GM12878 (cell line): Measurements from ENCODE around the gene LENG1. TPM values are rescaled to one million over a fixed set of nuclear protein-coding genes. Genes with fewer than 3 reads are reported as not detected.

ENCODE experiments used
- BACH1 ChIP-seq: fragments of 450-650 bp; IDR thresholded peaks from 2 replicates; pipeline ENCODE4 v1.6.1; 2017; ENCODE audit warnings: mild to moderate bottlenecking, borderline replicate concordance
- BHLHE40 ChIP-seq, 2 experiments: fragments of 450-650 bp in 1 of 2; IDR thresholded peaks; 2 replicates each; pipeline ENCODE4 v1.6.1; 2011 to 2017; ENCODE audit warnings: low read depth in 2 of 2, borderline replicate concordance in 1 of 2, improper control_type of control experiment in 1 of 2, low read length in 1 of 2, mild to moderate bottlenecking in 1 of 2
- CHD1 ChIP-seq: IDR thresholded peaks from 2 replicates; pipeline ENCODE4 v1.6.1; 2012; ENCODE audit warnings: low read depth, low read length, improper control_type of control experiment
- CHD4 ChIP-seq: fragments of 200-600 bp; sonication (generic); IDR thresholded peaks from 2 replicates; pipeline ENCODE4 v1.6.1; 2016; ENCODE audit warnings: mild to moderate bottlenecking
- CREM ChIP-seq: IDR thresholded peaks from 2 replicates; pipeline ENCODE4 v1.6.1; 2014; ENCODE audit warnings: antibody characterized with exemption, low read depth
- DPF2 ChIP-seq: fragments of 450-650 bp; IDR thresholded peaks from 2 replicates; pipeline ENCODE4 v1.6.1; 2017; ENCODE audit warnings: mild to moderate bottlenecking
- ELK1 ChIP-seq: IDR thresholded peaks from 2 replicates; pipeline ENCODE4 v1.6.1; 2012; ENCODE audit warnings: low read depth, low read length, improper control_type of control experiment
- ETV6 ChIP-seq, 2 experiments: fragments of 450-650 bp in 1 of 2; IDR thresholded peaks in 1 of 2; conservative IDR thresholded peaks in 1 of 2; 2 replicates each; pipeline ENCODE4 v1.6.1; 2014; ENCODE audit warnings: antibody characterized with exemption in 1 of 2, borderline replicate concordance in 1 of 2, low read depth in 1 of 2, mild to moderate bottlenecking in 1 of 2, moderate library complexity in 1 of 2
- EZH2 ChIP-seq: IDR thresholded peaks from 2 replicates; pipeline ENCODE4 v1.6.1; 2012; ENCODE audit warnings: low read depth, mild to moderate bottlenecking, control low read depth, inconsistent platforms, low read length, borderline replicate concordance; ENCODE audit not compliant: control insufficient read depth
- FOS ChIP-seq: IDR thresholded peaks from 3 replicates; pipeline ENCODE4 v1.6.1; 2011; ENCODE audit warnings: borderline replicate concordance; ENCODE audit not compliant: insufficient read length; ENCODE audit errors: extremely low read depth
- FOXM1 ChIP-seq: IDR thresholded peaks from 2 replicates; pipeline ENCODE4 v1.6.1; 2012; ENCODE audit warnings: low read depth, mild to moderate bottlenecking, inconsistent platforms, low read length, moderate library complexity
- HDAC2 ChIP-seq: fragments of 200-600 bp; sonication (generic); IDR thresholded peaks from 2 replicates; pipeline ENCODE4 v1.6.1; 2017
- IKZF2 ChIP-seq, 2 experiments: fragments of 450-650 bp; IDR thresholded peaks; 2 replicates each; pipeline ENCODE4 v1.6.1; 2017; ENCODE audit warnings: mild to moderate bottlenecking in 2 of 2, moderate library complexity in 2 of 2
- MTA2 ChIP-seq: fragments of 450-650 bp; IDR thresholded peaks from 2 replicates; pipeline ENCODE4 v1.6.1; 2016; ENCODE audit warnings: low read depth, mild to moderate bottlenecking, moderate library complexity
- MTA3 ChIP-seq: IDR thresholded peaks from 2 replicates; pipeline ENCODE4 v1.6.1; 2012; ENCODE audit warnings: low read length, inconsistent platforms, borderline replicate concordance
- MYC ChIP-seq: IDR thresholded peaks from 2 replicates; pipeline ENCODE4 v1.6.1; 2011; ENCODE audit warnings: mild to moderate bottlenecking, low read length, moderate library complexity, inconsistent platforms; ENCODE audit not compliant: insufficient read depth, insufficient replicate concordance, insufficient read length, severe bottlenecking
- NFYA ChIP-seq: IDR thresholded peaks from 2 replicates; pipeline ENCODE4 v1.6.1; 2011; ENCODE audit warnings: low read depth, mild to moderate bottlenecking, low read length, improper control_type of control experiment, borderline replicate concordance
- PAX5 ChIP-seq: IDR thresholded peaks from 2 replicates; pipeline ENCODE4 v1.6.1; 2011; ENCODE audit warnings: low read depth, low read length, borderline replicate concordance
- PML ChIP-seq: IDR thresholded peaks from 2 replicates; pipeline ENCODE4 v1.6.1; 2012; ENCODE audit warnings: low read length, inconsistent platforms
- POU2F2 ChIP-seq: IDR thresholded peaks from 3 replicates; pipeline ENCODE4 v1.6.1; 2011; ENCODE audit warnings: low read depth, mild to moderate bottlenecking, low read length, borderline replicate concordance
- RAD21 ChIP-seq: IDR thresholded peaks from 2 replicates; pipeline ENCODE4 v1.6.1; 2011; ENCODE audit warnings: mild to moderate bottlenecking, low read depth, low read length, moderate library complexity; ENCODE audit not compliant: insufficient read depth
- RELB ChIP-seq: fragments of 450-650 bp; IDR thresholded peaks from 2 replicates; pipeline ENCODE4 v1.6.1; 2017; ENCODE audit warnings: low read depth, mild to moderate bottlenecking, moderate library complexity
- SUZ12 ChIP-seq: fragments of 200-600 bp; sonication (generic); IDR thresholded peaks from one replicate; pipeline ENCODE4 v1.6.1; 2018; ENCODE audit warnings: antibody characterized with exemption, mild to moderate bottlenecking; ENCODE audit not compliant: unreplicated experiment
- USF1 ChIP-seq: IDR thresholded peaks from 2 replicates; pipeline ENCODE4 v1.6.1; 2011; ENCODE audit warnings: borderline replicate concordance, low read depth, mild to moderate bottlenecking, moderate library complexity, mixed read lengths, low read length; ENCODE audit not compliant: insufficient read depth; ENCODE audit errors: extremely low read length
- WRNIP1 ChIP-seq: IDR thresholded peaks from 2 replicates; pipeline ENCODE4 v1.6.1; 2011; ENCODE audit warnings: low read depth, low read length, improper control_type of control experiment, borderline replicate concordance
- YY1 ChIP-seq: IDR thresholded peaks from 2 replicates; pipeline ENCODE4 v1.6.1; 2011; ENCODE audit warnings: low read depth, mild to moderate bottlenecking, low read length
- ZNF274 ChIP-seq: IDR thresholded peaks from one replicate; pipeline ENCODE4 v1.8.0; 2011; ENCODE audit not compliant: insufficient read length, insufficient read depth
- ZNF384 ChIP-seq: IDR thresholded peaks from 2 replicates; pipeline ENCODE4 v1.6.1; 2012; ENCODE audit warnings: low read depth, mild to moderate bottlenecking, low read length, improper control_type of control experiment, borderline replicate concordance
- polyA plus RNA-seq, 11 experiments: library from polyadenylated mRNA; depleted of rRNA in 4 of 11; unstranded in 6 of 11; stranded (reverse) in 5 of 11; fragments of >200 nt; fragmentation: Nextera tagmentation in 4 of 11; fragmentation: Illumina TruSeq in 1 of 11; extraction: Ambion mirVana in 4 of 11; extraction: Trizol in 1 of 11; gene quantifications; 1 replicate in 1 of 11; 2 replicates in 10 of 11; pipeline versions ENCODE4 v1.2.1 to v1.2.3, GENCODE V29; 2011 to 2016; ENCODE audit warnings: inconsistent platforms in 2 of 11, missing spikeins in 2 of 11, low read depth in 1 of 11
- total RNA-seq, 4 experiments: library from RNA; depleted of rRNA in 3 of 4; stranded (reverse); fragments of >200 nt in 3 of 4; fragmentation: Illumina TruSeq in 1 of 4; extraction: Trizol in 1 of 4; gene quantifications; 2 replicates each; pipeline versions ENCODE4 v1.2.1 to v1.2.3, GENCODE V29; 2013 to 2021

Gene LENG1
- total and polyA plus RNA-seq, 10 of the 15 experiments (the other 5 are each of a cell fraction or from before 2014, with no cell fraction given) = 0.21 to 10.8 (median 5.8) TPM

GRCh38 chr19:54207983-54208783, 48.7 kb upstream of the LENG1 start (continued):
- TF ChIP-seq RELB (peak; percentile 83), FOXM1 (peak; percentile 78), POU2F2 (peak; percentile 68; the same call in 2 of the 3 replicates), ZNF384 (no peak), DPF2 (peak; percentile 78), MTA2 (peak; percentile 73; the same call in 1 of the 2 replicates), CHD1 (no peak), USF1 (peak; percentile 34), ZNF274 (no peak), BHLHE40 (IDR thresholded peaks at IDR 0.05; ENCODE audit: borderline replicate concordance in 1 of 2, low read depth in 2 of 2, low read length in 1 of 2) (peak; percentile 78 to 81), SUZ12 (no peak), YY1 (no peak), ELK1 (no peak), CREM (peak; percentile 60; the same call in 1 of the 2 replicates), MYC (no peak), WRNIP1 (no peak), PAX5 (peak; percentile 71), NFYA (no peak), EZH2 (no peak), IKZF2 (IDR thresholded peaks at IDR 0.05) (peak; percentile 97), HDAC2 (no peak), CHD4 (no peak), FOS (no peak), PML (peak; percentile 86), RAD21 (no peak), MTA3 (peak; percentile 98), BACH1 (peak; percentile 60), ETV6 (conservative IDR thresholded peaks at IDR 0.05 in 1 of 2, IDR thresholded peaks at IDR 0.05 in 1 of 2; ENCODE audit: borderline replicate concordance in 1 of 2, low read depth in 1 of 2) (peak in 1 of 2 experiments; percentile 64; a peak in 2 of 4 replicates)
